ENCODE results near the gene HS3ST5. TPM values are rescaled to one million over a fixed set of nuclear protein-coding genes. Genes with fewer than 3 reads are reported as not detected.

Gene HS3ST5
- total RNA-seq, 2 donors from 2014 or later, result 0.31 to 2.0 TPM

GRCh38 chr6:114171473-114171872 lies 171.3 kb downstream of the HS3ST5 start:
- peaks cover 28% of the 10 kb centered on the region for H3K4me1 Mint-ChIP-seq

GRCh38 chr6:114170958-114171387 lies 171.8 kb downstream of the HS3ST5 start:
- no peak overlapping the region for H3K27ac Mint-ChIP-seq
- no peak overlapping the region for H3K4me3 Mint-ChIP-seq
- Histone ChIP-seq H3K4me1 (ENCODE audit: control insufficient read depth, insufficient read depth, low read length) (peaks cover 4% of the 10 kb centered on the region), H3K27ac (ENCODE audit: low read depth, low read length) (no peak overlapping the region), H3K9ac (ENCODE audit: extremely low read depth, low read length, poor library complexity, severe bottlenecking) (no peak overlapping the region), H3K4me3 (ENCODE audit: low read length) (no peak overlapping the region), H3K9me3 (ENCODE audit: control insufficient read depth, low read length) (no peaks in the 10 kb centered on the region), H3K27me3 (ENCODE audit: control insufficient read depth, insufficient read depth, low read length, poor library complexity, severe bottlenecking) (no peaks in the 10 kb centered on the region), H3K36me3 (ENCODE audit: control insufficient read depth, insufficient read depth, low read length) (no peaks in the 10 kb centered on the region)
- TF ChIP-seq, protein P1, sequence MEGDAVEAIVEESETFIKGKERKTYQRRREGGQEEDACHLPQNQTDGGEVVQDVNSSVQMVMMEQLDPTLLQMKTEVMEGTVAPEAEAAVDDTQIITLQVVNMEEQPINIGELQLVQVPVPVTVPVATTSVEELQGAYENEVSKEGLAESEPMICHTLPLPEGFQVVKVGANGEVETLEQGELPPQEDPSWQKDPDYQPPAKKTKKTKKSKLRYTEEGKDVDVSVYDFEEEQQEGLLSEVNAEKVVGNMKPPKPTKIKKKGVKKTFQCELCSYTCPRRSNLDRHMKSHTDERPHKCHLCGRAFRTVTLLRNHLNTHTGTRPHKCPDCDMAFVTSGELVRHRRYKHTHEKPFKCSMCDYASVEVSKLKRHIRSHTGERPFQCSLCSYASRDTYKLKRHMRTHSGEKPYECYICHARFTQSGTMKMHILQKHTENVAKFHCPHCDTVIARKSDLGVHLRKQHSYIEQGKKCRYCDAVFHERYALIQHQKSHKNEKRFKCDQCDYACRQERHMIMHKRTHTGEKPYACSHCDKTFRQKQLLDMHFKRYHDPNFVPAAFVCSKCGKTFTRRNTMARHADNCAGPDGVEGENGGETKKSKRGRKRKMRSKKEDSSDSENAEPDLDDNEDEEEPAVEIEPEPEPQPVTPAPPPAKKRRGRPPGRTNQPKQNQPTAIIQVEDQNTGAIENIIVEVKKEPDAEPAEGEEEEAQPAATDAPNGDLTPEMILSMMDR (conservative IDR thresholded peaks at IDR 0.05), result no peak
- no peaks in the 10 kb centered on the region for H3K27me3 Mint-ChIP-seq (ENCODE audit: insufficient read depth)
- no peaks in the 10 kb centered on the region for H3K36me3 Mint-ChIP-seq (ENCODE audit: low read depth)
- no peaks in the 10 kb centered on the region for H3K9me3 Mint-ChIP-seq
- DNase-seq, result no peak
- WGBS, 2 experiments (ENCODE audit: insufficient coverage in 1 of 2, insufficient read length in 1 of 2), result 92% methylated on average over 1 of the region's 1 CpG; no CpG with 5 or more reads in 1 of the 2 experiments
- H3K4me1 Mint-ChIP-seq, result peaks cover 24% of the 10 kb centered on the region

More at GRCh38 chr6:114171473-114171872, 171.3 kb downstream of the HS3ST5 start:
- no peaks in the 10 kb centered on the region for H3K9me3 ChIP-seq (ENCODE audit: control insufficient read depth, low read length)
- H3K27me3 Mint-ChIP-seq (ENCODE audit: insufficient read depth), result no peaks in the 10 kb centered on the region
- H3K4me3 ChIP-seq (ENCODE audit: low read length), result no peak overlapping the region
- H3K27ac ChIP-seq (ENCODE audit: low read depth, low read length), result no peak overlapping the region
- no peaks in the 10 kb centered on the region for H3K27me3 ChIP-seq (ENCODE audit: control insufficient read depth, insufficient read depth, low read length, poor library complexity, severe bottlenecking)
- H3K4me3 Mint-ChIP-seq, result no peak overlapping the region
- WGBS, 2 experiments (ENCODE audit: insufficient coverage in 1 of 2, insufficient read length in 1 of 2), result 93 to 95% methylated on average over 4 of the region's 4 CpGs
- H3K27ac Mint-ChIP-seq, result no peak overlapping the region
- no peaks in the 10 kb centered on the region for H3K36me3 Mint-ChIP-seq (ENCODE audit: low read depth)
- H3K4me1 ChIP-seq (ENCODE audit: control insufficient read depth, insufficient read depth, low read length), result peaks cover 4% of the 10 kb centered on the region
- H3K9me3 Mint-ChIP-seq, result no peaks in the 10 kb centered on the region
- no peak for DNase-seq
- no peaks in the 10 kb centered on the region for H3K36me3 ChIP-seq (ENCODE audit: control insufficient read depth, insufficient read depth, low read length)
- H3K9ac ChIP-seq (ENCODE audit: extremely low read depth, low read length, poor library complexity, severe bottlenecking), result no peak overlapping the region
- TF ChIP-seq, protein P1 (conservative IDR thresholded peaks at IDR 0.05), result no peak

DNA sequence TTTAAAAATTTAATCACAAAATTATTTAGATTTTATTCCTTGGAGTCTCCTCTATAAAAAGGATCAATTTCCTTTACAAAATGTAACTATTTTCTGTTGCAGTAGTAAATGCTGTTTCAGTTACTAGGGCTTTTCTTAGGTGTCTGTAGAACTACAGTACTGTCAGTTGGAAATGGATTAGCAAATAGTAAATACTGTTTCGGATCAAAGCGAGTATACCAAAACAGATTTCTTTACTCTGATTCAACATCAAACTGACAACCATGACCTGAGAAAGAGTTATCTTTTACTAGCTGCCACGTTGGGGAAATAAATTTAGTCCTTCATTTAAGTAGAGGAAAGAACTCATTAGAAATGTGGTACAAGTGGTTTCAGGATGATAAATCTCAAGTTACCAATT lies 172.5 kb downstream of the HS3ST5 start:
- H3K36me3 ChIP-seq (ENCODE audit: control insufficient read depth, insufficient read depth, low read length), result no peaks in the 10 kb centered on the region
- Mint-ChIP-seq H3K4me3 (no peak overlapping the region), H3K36me3 (ENCODE audit: low read depth) (no peaks in the 10 kb centered on the region), H3K4me1 (peaks cover 24% of the 10 kb centered on the region), H3K27ac (no peak overlapping the region), H3K27me3 (ENCODE audit: insufficient read depth) (no peaks in the 10 kb centered on the region), H3K9me3 (no peaks in the 10 kb centered on the region)
- H3K9me3 ChIP-seq (ENCODE audit: control insufficient read depth, low read length), result no peaks in the 10 kb centered on the region
- H3K27ac ChIP-seq (ENCODE audit: low read depth, low read length), result no peak overlapping the region
- peaks cover 4% of the 10 kb centered on the region for H3K4me1 ChIP-seq (ENCODE audit: control insufficient read depth, insufficient read depth, low read length)
- H3K9ac ChIP-seq (ENCODE audit: extremely low read depth, low read length, poor library complexity, severe bottlenecking), result no peak overlapping the region
- 78 to 80% methylated on average over 1 to 3 of the region's 3 CpGs for WGBS, 2 experiments (ENCODE audit: insufficient coverage in 1 of 2, insufficient read length in 1 of 2)
- TF ChIP-seq, protein P1 (conservative IDR thresholded peaks at IDR 0.05), result no peak
- no peak overlapping the region for H3K4me3 ChIP-seq (ENCODE audit: low read length)
- no peak for DNase-seq
- no peaks in the 10 kb centered on the region for H3K27me3 ChIP-seq (ENCODE audit: control insufficient read depth, insufficient read depth, low read length, poor library complexity, severe bottlenecking)

All from endodermal cell (in vitro differentiated cells).